Jurkat, Clone E6-1 (cell line): ENCODE data around the gene ESRRG. TPM values are rescaled to one million over a fixed set of nuclear protein-coding genes. Genes with fewer than 3 reads are reported as not detected.

ENCODE experiments used
- DNase-seq: peaks from one replicate; pipeline ENCODE4 v3.0.0-alpha.2; 2011; ENCODE audit warnings: low read depth, low spot score
- H3K4me3 ChIP-seq: 2 replicates; pipeline ENCODE4 v1.5.1; 2011; ENCODE audit warnings: mild to moderate bottlenecking, low read length, control low read depth, moderate library complexity
- polyA plus RNA-seq: library from polyadenylated mRNA; unstranded; fragments of >200 nt; gene quantifications from one replicate; pipeline ENCODE4 v1.2.1, GENCODE V29; 2012; ENCODE audit warnings: missing spikeins; ENCODE audit not compliant: insufficient read length, insufficient read depth

ESRRG gene
- polyA plus RNA-seq: 0.63 TPM

DNA sequence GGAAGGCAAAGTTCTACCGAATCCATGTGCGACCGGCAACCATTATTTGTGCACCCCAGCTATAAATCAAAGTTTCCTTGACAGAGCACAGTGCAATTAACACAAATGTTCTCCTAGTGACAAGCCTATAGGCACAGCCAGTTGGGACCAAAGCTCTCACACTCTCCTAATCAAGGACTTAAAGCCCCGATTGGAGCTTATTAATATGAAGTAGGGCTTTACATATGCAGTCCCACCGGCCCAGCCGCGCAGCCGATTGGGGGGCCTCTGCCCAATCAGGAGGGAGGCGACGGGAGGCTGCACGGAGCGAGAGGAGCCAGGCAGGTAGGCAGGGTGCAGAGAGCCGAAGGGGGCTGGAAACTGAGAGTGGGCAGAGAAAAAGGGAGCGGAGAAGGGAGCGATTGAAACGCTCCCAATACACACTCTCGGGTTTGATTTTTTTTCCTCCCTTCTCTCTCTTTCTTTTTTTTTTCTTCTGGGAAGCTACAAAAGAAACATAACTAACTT is at the start of gene ESRRG:
Gene ESRRG, minus strand, starts transcription at position 156 of the 507 bp plus-strand sequence. Its CDS starts 130 bp downstream, at position 26.
- no peak within 1 kb of the TSS for H3K4me3 ChIP-seq
- DNase-seq: no peak

DNA sequence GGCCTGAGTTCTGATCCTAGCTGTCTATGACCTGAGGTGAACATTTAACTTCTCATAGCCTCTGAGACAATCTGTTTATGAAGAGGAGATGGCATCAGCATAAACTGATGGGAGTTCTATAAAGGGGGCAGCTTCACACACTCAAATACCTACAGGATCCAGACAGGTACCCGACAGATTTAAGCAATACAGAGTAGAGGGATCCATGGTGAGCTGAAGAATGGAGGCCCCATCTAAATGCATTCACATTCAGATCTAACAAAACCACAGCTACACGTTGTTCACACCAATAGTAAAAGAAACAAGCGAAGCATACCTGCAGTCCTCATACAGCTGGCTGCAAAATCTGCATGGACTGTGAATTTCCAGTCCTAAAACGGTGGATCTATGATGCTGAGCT is 48.7 kb upstream of the ESRRG start:
- no peak for DNase-seq
- H3K4me3 ChIP-seq: no peak overlapping the region

DNA sequence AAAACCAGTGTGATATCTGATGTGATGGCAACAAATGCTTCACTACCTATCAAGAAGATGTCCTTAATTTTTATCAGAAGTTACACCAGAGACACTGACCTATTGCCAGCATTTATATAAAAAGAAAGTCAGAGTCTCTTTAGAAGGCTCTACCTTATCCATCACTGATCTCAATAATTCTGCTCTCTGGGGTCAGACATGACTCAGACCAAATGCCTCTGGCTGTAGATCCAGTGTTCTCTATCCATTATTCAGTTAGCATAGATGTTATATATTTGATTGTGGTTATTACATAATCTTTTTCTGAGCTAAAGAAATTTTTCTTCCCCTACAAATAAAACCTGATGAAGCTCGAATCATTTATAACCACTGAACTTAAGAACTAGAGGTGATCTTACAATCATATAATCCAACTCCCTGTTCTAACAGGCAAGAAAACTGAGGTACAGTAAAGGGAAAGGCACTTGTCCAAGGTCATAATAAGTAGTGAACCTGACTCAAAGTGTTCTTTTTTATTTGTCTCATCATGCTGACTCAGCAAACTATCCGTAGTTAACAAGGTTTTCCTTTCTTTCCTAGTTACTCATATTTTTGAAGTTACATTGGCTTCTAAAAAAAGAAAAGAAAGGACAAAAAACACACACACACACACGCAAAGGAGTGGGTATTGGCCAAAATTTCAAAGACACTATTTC is 43.6 kb upstream of the ESRRG start:
- DNase-seq: no peak
- H3K4me3 ChIP-seq: no peak overlapping the region

DNA sequence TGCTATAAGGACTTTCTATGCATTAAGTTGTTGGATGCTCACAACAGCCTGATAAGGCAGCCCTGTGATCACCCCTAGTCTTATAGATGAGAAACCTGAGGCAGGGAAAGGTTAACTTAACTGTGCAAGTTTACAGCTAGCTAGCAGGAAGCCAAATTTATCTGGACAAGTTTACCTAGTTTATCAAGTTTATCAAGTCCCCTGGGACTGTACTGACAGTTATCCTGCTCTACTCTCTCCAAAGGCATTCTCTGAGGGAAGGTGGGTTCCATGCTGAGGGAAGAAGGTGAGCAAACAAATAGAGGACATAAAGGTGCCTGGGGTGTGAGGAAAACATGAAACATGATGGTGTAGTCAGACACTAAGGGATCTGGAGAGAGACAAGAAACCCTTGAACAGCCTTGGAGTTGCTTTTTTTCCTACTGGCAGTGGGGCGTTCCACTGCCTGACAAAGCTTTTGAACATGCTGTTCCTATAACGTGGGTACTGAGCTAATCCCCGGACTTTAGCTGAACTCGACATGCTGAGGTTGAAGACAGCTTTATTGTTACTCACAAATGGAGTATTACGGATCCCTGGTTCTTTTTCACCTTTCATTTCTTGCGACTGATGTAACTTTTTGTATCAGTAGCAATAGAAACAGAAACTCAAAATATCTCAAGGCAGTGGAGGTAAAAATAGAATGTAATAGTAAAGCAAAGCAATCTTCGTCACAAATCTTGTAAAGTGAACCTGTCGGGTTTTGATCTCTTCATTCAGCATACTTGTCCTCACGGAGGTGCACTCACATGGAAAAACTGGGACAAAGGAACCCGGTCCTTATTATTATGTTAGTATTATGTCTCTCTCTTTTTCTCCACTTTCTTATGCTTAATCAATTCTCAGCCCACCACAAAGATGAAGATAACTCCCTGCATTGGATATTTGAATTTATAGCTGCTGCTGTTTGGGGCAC is 42.4 kb upstream of the ESRRG start:
- H3K4me3 ChIP-seq: no peak overlapping the region
- no peak for DNase-seq

DNA sequence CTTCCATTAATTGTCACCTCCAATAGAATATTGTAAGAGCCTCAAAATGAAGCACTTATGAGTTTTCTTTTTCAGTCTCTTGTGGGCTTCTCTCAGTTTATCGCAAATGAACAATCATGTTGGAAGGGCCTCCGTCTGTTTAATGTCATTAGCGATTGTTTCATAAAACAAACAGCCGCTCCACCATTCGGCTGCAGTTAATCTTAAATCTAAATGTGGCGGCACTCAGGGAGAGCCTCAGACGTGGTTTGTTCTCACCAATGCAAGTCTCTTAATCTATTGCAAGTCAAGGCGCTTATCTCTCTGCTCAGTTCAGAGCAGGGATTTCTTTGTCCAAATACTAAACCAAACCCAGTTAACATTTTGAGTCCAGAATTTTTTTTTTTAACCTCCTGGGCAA is 34.9 kb upstream of the ESRRG start:
- no peak overlapping the region for H3K4me3 ChIP-seq
- no peak for DNase-seq

DNA sequence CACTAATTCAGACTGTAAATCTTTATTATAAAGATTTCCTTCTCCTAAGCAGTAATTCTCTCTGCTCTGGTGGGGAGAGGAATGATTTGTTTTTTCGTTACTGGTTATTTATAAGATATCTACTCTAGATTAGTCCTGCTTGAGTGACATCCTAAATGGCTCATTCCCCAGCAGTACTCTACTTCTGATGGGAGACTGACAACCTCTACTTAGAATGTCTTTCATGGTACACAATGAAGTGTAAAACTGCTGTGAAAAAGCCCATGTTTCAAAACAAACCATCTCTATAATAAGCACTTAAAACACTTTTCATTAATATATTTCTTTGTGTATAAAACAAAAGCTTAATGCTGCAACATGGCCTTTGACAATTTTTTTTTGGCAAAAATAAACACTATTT is 33.9 kb upstream of the ESRRG start:
- H3K4me3 ChIP-seq: no peak overlapping the region
- no peak for DNase-seq

DNA sequence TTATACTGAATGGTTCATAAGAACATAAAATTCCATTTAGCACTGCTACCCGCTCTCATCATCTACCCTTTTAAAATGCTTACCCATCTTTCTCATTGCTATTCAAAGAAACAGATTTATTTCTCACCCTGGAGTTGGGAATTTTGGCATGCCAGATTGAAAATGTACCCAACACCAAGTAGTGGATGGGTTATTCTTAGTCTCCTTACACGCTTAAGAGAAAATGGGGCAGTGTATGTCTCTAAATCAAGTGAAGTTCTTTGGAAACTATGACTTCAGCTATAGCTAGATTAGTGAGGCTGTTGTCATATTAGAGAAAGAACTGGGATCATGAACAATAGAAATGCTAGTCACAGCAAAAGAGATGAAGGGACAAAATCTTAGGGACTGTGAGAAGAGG is 27.7 kb upstream of the ESRRG start:
- no peak overlapping the region for H3K4me3 ChIP-seq
- DNase-seq: no peak

DNA sequence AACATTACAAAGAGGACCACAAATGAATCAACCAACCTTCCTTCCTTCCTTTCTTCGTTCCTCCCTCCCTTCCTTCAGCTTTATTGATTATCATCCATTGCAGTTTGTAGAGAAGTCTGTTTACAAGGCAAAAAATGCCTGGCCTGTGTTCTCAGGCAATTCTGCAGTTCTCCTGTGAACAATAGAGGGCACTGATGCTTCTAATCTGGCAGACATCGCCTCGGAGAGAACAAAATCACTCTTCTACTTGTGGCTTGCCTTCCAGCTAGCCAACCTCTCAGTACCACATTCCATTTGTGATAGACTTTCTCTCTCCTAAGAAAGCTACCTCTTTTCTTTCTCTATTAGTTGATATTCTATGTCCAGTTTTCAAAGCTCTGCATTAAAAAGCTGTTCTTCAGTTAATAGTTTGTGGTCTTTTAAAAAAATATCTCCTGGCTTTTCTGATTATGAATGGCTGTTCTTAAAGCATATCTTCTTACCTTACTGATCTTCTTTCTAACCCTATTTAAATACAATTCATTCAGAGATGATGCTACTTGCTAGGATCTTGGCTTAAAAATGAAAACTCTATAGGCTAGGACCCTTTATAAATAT is 26.9 kb upstream of the ESRRG start:
- H3K4me3 ChIP-seq: no peak overlapping the region
- peak; percentile 1 for DNase-seq

DNA sequence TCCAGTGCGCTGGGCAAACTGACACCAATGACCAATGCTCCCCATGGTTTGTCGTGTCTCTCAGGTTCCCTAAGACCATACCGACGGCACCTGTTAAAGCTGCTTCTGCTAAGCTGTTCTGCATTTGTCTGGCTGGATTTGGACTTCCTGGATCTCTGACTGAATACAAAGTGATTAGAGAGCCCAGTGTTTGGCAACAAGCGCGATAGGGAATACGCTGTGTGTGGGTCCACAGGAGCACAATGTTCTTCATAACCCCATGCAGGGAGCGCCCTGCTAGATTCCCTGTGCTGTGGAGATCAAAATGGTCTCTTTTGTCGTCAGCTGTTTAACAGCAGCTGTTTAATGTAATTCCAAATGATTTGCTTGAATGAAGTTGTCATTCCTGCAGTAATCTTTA is 26.0 kb upstream of the ESRRG start:
- no peak for DNase-seq
- H3K4me3 ChIP-seq: no peak overlapping the region

DNA sequence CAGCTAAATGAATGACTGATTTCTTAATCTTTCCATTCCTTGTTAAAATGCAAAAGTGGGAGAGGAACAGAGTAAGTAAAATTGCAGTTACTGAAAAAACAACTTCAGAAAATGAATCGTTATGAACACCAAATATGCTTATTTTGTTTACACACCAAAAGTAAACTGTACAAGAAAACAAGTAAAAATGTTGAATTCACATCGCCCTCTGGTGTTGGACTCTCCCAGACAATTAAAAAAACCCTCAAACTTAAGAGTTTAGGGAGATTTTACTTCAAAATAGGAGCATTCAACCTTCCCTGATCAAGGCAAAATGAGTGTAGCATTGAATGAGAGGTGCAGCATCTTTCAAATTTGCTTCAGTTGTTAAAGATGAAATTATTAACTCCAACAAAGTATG is 19.4 kb upstream of the ESRRG start:
- no peak overlapping the region for H3K4me3 ChIP-seq
- no peak for DNase-seq

DNA sequence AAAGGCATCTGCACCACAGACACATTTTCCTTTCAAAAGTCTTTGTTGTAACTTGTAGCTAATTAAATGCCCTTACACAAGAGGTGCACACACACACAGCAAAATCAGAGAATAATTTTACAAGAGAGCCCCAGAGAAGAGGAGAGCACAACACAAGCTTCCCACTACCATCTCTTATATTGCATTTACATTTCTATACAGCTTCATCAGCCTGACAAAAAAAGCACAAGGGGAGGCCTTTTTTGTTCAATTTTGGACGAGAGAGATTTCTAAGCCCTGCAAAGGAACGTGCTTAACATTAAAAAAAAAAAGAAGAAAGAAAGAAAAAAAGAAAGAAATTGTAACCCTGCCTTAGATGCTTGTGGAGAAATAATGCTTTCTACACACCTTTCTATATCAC is 17.1 kb upstream of the ESRRG start:
- H3K4me3 ChIP-seq: no peak overlapping the region
- no peak for DNase-seq

DNA sequence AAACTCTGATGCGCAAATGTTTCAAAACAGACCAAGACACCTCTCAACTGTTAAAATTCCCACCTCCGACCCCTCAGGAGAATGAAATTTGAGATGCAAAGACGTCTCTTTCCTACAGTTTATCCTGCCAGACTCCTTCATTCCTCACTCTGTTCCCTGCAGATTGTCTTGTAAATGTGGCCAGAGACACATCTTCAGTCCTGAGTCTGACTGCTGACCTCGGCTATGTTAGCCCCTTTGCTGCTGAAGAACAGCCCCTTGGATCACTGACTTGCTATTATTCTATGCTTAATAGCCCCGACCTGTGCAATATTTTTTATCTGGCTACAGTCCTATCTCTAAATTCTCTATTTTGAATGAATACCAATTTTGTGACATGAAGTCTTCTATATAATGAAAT is 16.6 kb upstream of the ESRRG start:
- no peak for DNase-seq
- H3K4me3 ChIP-seq: no peak overlapping the region

DNA sequence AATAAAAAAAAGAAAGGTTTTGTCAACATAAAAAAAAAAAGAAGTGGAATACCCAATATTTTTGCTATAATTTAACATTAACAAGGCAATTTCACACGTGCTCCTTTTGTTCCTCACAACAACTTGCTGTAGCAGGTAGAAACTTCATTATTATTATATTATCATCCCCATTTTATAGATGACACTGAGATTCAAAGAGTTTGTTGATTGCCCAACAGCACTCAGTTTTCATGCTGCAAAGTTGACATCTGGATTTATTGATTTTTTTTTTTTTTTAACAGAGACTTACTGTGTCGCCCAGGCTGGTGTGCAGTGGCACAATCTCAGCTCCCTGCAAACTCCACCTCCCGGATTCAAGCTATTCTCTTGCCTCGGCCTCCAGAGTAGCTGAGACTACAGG is 8.9 kb upstream of the ESRRG start:
- DNase-seq: no peak

DNA sequence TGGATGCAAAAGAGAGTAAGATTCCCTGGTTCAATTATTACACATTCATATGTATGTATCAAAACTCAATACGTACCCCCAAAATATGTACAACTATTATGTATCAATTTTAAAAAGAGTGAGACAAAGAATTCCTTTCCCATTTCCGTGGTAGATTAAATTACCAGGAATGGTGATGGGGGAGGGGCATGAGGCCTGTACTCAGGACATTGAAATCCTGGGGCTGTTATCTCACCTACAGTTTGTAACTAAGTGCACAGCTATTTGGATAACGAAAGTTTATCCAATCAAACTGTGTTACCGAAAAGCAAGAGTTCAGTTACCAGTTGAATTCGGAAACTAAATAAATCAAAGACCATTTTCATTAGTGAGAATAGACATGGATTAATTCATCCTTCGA is 8.3 kb upstream of the ESRRG start:
- DNase-seq: no peak
- H3K4me3 ChIP-seq: no peak overlapping the region

More for the DNA sequence above, 8.9 kb upstream of the ESRRG start:
- no peak overlapping the region for H3K4me3 ChIP-seq

DNA sequence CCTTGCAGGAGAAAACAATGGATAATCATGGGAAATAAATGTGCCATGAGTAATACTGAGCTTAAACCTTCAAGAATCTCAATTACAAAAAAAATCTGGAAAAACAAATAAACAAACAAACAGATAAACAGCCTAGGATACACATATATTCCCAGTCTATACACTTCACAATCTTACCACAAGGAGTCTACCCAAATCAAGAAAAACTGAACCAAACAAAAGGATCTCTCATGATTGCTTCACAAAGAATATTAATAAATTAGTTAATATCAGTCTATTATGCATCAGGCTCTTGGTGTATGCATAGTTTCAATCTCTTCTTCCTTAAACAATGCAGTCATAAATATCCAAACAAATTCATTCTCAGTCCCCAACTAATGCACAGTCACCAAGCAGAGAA is 3.2 kb upstream of the ESRRG start:
- DNase-seq: no peak
- H3K4me3 ChIP-seq: no peak overlapping the region

DNA sequence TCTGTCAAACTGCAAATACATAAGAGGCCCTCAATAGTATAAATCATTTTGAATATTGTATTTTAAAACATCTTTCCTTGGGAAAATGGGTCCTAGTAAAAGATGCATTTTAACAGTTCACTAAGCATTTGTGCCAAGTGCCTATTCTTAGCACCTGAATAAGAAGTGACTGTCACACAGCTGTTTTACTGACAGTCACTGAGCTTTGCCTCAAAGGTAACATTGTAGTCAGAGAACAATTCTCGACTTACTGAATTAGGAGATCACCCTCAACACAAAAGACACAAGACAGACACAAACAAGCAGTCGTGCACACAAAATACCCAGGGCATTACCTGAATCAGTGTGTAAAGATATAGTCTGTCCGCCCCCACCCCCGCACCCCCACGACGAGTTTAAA is 408 bp downstream of the ESRRG start:
- DNase-seq: no peak

DNA sequence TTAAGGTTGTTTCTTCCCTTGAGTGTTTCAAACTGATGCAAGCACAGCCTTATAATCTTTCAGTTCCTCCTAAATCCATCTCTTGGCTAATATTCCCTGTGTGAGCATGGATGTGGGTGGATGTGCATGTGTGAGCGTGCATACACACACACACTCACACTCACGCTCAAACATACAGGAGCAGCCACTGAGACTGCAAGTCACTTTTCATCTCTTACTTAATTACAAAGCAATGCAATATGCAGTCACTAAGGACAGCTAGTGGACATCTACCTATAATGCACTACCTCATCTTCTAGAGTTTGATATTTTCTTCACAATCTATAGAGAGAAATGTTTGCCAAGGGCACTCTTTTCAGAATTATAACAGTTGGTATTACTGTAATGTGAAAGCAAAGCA is 1.4 kb downstream of the ESRRG start:
- no peak overlapping the region for H3K4me3 ChIP-seq
- no peak for DNase-seq

More for the DNA sequence above, 408 bp downstream of the ESRRG start:
- no peak overlapping the region for H3K4me3 ChIP-seq

DNA sequence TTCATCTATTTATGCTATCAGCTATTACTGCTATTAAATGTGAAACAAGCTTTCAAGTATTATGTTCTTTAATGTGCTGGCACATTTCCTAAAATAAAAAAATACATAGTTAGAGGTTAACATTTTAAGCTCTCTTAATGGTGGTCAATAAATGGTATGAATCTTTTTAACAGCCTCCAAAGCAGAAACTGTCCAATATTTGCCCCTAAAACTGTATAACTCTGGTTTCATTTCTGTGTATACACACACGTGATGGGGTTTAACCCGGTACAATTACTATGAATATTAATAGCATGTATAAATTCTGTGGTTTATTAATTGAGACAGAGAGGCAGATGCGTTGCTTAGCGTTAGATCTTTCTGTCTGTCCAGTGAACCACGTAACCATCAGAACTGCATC is 2.2 kb downstream of the ESRRG start:
- no peak overlapping the region for H3K4me3 ChIP-seq
- no peak for DNase-seq

DNA sequence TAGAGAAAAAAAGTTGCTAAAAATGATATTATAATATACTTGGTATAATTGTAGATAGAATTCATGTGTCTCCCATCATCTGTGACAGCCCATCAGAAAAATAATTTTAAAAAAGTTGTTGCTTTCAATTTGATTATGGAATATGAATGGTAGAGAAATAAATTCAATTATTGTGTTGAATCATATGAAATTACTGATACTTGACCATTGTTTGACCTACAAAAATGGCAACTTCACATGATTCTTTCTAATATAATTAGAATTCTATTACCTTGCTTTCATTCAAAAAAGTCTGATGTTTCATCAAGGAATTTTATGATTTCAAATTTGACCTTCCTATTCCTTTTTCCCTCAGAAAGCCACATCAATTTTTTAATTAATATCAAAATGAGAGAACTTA is 11.5 kb downstream of the ESRRG start:
- H3K4me3 ChIP-seq: no peak overlapping the region
- DNase-seq: no peak
